Kidney (tissue), 14 donors: ENCODE measurements around the gene SH3GL3. TPM values are rescaled to one million over a fixed set of nuclear protein-coding genes. Genes with fewer than 3 reads are reported as not detected.

Experiments
- DNase-seq, 5 donors: peaks; one replicate each; pipeline ENCODE4 v3.0.0-alpha.2; 2013 to 2020
- FAIRE-seq: peaks from 2 replicates; lab custom pipeline; 2012; peaks lifted over from hg19 to GRCh38; lab: Jason Lieb, UNC
- H3K27ac ChIP-seq, 2 donors: one replicate each; pipeline ENCODE4 v1.7.0; 2013; ENCODE audit warnings: low read depth in 2 of 2, low read length in 2 of 2, inconsistent platforms in 1 of 2
- H3K27me3 ChIP-seq: one replicate; pipeline ENCODE4 v1.7.1; 2013; ENCODE audit warnings: low read length, inconsistent platforms; ENCODE audit not compliant: control insufficient read depth, insufficient read depth
- H3K36me3 ChIP-seq, 3 donors: one replicate each; pipeline versions ENCODE4 v1.7.0 to v1.7.1; 2013; ENCODE audit warnings: low read length in 3 of 3, control low read depth in 1 of 3, inconsistent platforms in 1 of 3; ENCODE audit not compliant: insufficient read depth in 3 of 3, control insufficient read depth in 2 of 3
- H3K4me1 ChIP-seq, 3 donors: one replicate each; pipeline versions ENCODE4 v1.7.0 to v1.7.1; 2013; ENCODE audit warnings: low read length in 3 of 3, inconsistent platforms in 1 of 3, low read depth in 1 of 3; ENCODE audit not compliant: control insufficient read depth in 2 of 3, insufficient read depth in 2 of 3
- H3K4me3 ChIP-seq, 3 donors: one replicate each; pipeline versions ENCODE4 v1.7.0 to v1.8.1; 2013; ENCODE audit warnings: low read length in 3 of 3, control low read depth in 1 of 3, inconsistent platforms in 1 of 3
- H3K9ac ChIP-seq, 3 donors: one replicate each; pipeline versions ENCODE4 v1.7.0 to v1.7.1; 2013; ENCODE audit warnings: low read length in 3 of 3, control low read depth in 1 of 3, inconsistent platforms in 1 of 3
- H3K9me3 ChIP-seq, 3 donors: one replicate each; pipeline versions ENCODE4 v1.7.0 to v1.7.1; 2013; ENCODE audit warnings: low read length in 3 of 3, control low read depth in 1 of 3, inconsistent platforms in 1 of 3; ENCODE audit not compliant: control insufficient read depth in 2 of 3, insufficient read depth in 1 of 3
- CTCF ChIP-seq: IDR thresholded peaks from 3 replicates; pipeline ENCODE4 v1.5.1; 2012; ENCODE audit warnings: mild to moderate bottlenecking, moderate library complexity, borderline replicate concordance; ENCODE audit not compliant: insufficient read depth; ENCODE audit errors: extremely low read depth
- intact Hi-C: fragments of 100-400 bp; cut with DNase I; formaldehyde crosslinking; loops from one replicate; pipeline ENCODE4 v1.11.1; 2022
- polyA plus RNA-seq: library from polyadenylated mRNA; stranded (reverse); fragments of 350-450 nt; fragmentation: Illumina TruSeq; extraction: RNeasy Lipid Tissue Mini Kit (QIAGEN cat#74804); gene quantifications from one replicate; pipeline ENCODE4 v1.2.3, GENCODE V29; 2014; ENCODE audit warnings: low read depth, low replicate concordance; ENCODE audit not compliant: insufficient read depth
- total RNA-seq: library from RNA; stranded (reverse); fragmentation: NEBNext Ultra II Directional; extraction: Animal tissue kit (Norgen Biotek cat#: 25700); gene quantifications from one replicate; pipeline ENCODE4 v1.2.1, GENCODE V29; 2021
- donor health status: control.
- donor health status: control.
- donor health status: control.
- donor health status: control.
- donor health status: control.
- donor health status: DM: yes; HTN: yes; CAD: no.
- donor health status: Normal renal cell carcinoma (clear cell type).

Gene SH3GL3
- total and polyA plus RNA-seq, 2 donors from 2014 or later, result 0.47 TPM; not detected in 1

- Histone ChIP-seq H3K9ac (no peak within 1 kb of the TSS), H3K4me3 (peak within 1 kb of the TSS in 2 of 3 donors; percentile 18 to 49), H3K4me1 (peaks cover 0 to 6% (median 0%) of the 10 kb centered on the region in 3 donors), H3K27me3 (peaks cover 3% of the 10 kb centered on the region), H3K36me3 (no peaks in the 10 kb centered on the region), H3K9me3 (no peaks in the 10 kb centered on the region), H3K27ac (no peak within 1 kb of the TSS)
- intact Hi-C loops, result no loop called here
- no peak for TF ChIP-seq CTCF
- FAIRE-seq, result no peak
- DNase-seq, result peak; percentile 58 to 93 (median 68)
Measured at GRCh38 chr15:83653639-83654378, 206.7 kb downstream of the SH3GL3 start, which contains the start of gene ADAMTSL3. ADAMTSL3 (plus strand) TSS chr15:83654123; CDS start chr15:83655762, 1,639 bp downstream.

GRCh38 chr15:83654379-83655236 is 207.5 kb downstream of the SH3GL3 start:
- H3K9me3 ChIP-seq, result no peaks in the 10 kb centered on the region
- intact Hi-C loops, result no loop called here
- peaks cover 3% of the 10 kb centered on the region for H3K27me3 ChIP-seq
- no peak overlapping the region for H3K9ac ChIP-seq
- no peak overlapping the region for H3K27ac ChIP-seq
- H3K4me1 ChIP-seq, result peaks cover 0 to 6% (median 0%) of the 10 kb centered on the region in 3 donors
- FAIRE-seq (no peak), DNase-seq (peak; percentile 27 to 81 (median 49))
- H3K36me3 ChIP-seq, result no peaks in the 10 kb centered on the region
- peak overlapping the region in 2 of 3 donors; percentile 18 to 49 for H3K4me3 ChIP-seq
- TF ChIP-seq CTCF, result no peak

- peaks cover 3% of the 10 kb centered on the region for H3K27me3 ChIP-seq
- intact Hi-C loops, result no loop called here
- H3K4me3 ChIP-seq, result no peak overlapping the region
- no peak for TF ChIP-seq CTCF
- no peak overlapping the region for H3K9ac ChIP-seq
- no peaks in the 10 kb centered on the region for H3K36me3 ChIP-seq
- FAIRE-seq (no peak), DNase-seq (no peak)
- H3K27ac ChIP-seq, result no peak overlapping the region
- no peaks in the 10 kb centered on the region for H3K9me3 ChIP-seq
- peaks cover 0 to 6% (median 0%) of the 10 kb centered on the region in 3 donors for H3K4me1 ChIP-seq
Measured at GRCh38 chr15:83655237-83655616, 208.1 kb downstream of the SH3GL3 start.
